HTERT RPE-1 (cell line): ENCODE measurements around the gene ZC3H7B.
"Not testable (repeated sequence)": the region's sequence is repeated elsewhere in the genome, so short reads cannot be mapped to it uniquely, and the experiment has no call there.

ENCODE experiments used
- in situ Hi-C: fragments of 300-500 bp; cut with MboI; formaldehyde crosslinking; loops from 4 replicates; pipeline ENCODE4 v1.14.3; 2020; ENCODE audit warnings: low sequenced_read_pairs

ZC3H7B gene

DNA sequence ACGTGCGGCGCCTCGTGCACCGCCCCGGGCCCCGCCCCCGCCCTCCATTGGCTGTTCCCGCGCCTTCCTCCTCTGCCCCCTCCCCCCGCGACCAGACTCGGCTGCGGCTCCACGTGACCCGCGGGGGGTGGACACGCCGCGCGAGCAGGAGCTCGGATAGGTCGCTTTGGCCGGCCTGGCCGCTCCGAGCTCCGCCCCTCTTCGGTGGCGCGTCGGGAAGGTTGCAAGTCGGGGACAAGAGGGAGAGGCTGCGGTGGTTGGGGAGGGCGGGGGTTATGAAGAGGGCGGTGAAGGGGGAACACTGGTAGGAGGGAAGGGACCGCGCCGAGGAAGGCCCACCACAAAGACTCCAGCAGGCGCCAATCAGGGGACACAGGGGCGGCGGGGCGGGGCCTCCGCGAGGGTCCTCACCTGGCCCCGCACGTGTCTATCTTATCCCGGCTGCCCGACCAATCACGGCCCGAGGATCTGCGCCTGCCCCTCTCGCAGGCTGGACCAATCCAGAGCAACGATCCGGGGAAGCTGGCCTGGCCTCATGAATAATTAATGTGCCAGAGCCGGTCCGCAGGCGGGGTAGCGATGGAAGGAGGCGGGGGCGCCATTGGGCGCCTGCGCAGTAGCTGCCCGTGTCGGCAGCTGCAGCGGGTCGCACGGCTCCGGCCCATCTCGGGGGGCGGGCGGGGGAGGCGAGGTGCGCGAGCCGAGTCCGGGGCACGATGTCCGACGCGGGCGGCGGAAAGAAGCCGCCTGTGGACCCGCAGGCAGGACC, 80.2 kb downstream of the ZC3H7B start, which contains the start of gene TEF:
Gene TEF, plus strand, starts transcription at position 614 of the 769 bp plus-strand sequence. Its CDS starts 103 bp downstream, at position 717.
- in situ Hi-C loops, result no loop called here

DNA sequence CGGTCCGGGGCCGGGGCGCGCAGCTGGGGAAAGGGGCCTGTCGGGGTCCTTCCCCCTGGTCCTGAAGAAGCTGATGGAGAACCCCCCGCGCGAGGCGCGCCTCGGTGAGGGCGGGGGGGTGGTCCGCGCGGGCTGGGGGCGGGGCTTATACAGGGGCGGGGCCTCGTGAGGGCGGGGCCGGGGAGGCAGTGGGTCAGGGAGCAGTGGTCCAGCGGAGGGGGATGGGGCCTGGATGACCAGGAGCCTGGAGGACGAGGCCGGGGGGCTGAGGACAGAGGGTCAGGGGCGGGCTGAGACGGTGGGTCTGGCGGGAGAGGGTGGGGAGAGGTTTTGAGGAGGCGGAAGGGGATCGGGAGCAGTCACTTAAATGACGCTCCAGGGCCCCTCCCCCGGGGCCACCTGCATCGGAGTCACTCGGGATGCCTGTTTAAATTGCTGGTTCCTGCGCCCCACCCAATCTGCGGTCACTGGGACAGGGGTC, 80.8 kb downstream of the ZC3H7B start:
- in situ Hi-C loops, result no loop called here

DNA sequence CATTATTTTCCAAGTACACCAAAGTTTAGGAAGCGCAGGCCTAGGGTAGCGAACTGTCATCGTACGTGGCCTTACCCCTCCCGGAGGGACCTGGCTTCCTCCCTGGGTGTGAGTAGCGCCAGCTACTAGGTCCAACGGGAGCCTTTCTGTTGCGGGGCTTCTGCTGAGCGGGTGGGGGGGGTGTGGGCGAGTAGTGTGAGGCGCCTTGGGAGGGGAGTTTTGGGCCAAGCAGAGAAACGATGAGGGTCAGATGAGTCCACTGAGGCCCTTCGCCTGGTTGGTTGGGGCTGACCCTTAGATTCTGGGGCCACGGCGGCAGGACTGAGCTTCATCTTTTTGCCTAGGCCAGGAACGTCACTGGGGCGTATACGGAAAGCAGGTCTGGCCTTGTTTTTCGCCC, 81.3 kb downstream of the ZC3H7B start:
- in situ Hi-C loops, result no loop called here

DNA sequence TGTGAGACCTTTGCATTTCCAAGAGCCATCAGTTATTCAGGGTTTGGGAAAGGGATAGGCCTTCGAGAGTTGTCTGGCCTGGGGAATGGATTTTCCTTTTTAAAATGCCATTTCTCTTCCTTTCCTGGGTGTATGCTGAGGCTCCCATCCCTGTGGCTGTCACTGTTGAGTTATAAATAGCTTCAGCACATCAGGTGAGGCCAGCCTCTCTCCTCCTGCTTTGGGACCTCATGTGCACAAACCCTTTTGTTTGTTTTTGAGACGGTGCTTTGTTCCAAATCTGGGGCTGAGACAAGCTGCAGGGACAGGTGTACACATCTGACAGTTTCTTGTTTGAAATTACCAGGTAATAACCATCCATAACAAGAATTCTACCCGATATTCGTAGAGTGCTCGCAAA, 81.8 kb downstream of the ZC3H7B start:
- in situ Hi-C loops, result no loop called here

DNA sequence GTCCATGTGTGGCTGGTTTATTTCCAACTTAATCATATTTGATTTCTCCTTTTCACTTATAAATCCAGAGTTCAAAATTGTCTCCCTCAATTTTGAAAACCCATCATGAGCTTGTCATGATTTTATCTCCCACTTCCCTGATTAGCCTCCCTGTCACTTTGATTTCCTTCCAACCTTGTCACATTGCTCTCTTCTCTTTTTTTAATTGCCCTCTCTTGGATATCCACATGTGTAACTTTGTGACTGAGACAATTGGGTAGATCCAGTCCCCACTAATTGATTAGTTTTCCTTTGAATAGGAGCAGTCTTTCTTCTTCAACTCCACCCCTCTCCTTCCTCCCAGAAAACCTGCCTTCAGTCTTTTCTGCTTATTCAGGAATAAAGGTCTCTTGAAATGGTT, 82.8 kb downstream of the ZC3H7B start:
- in situ Hi-C loops, result no loop called here

DNA sequence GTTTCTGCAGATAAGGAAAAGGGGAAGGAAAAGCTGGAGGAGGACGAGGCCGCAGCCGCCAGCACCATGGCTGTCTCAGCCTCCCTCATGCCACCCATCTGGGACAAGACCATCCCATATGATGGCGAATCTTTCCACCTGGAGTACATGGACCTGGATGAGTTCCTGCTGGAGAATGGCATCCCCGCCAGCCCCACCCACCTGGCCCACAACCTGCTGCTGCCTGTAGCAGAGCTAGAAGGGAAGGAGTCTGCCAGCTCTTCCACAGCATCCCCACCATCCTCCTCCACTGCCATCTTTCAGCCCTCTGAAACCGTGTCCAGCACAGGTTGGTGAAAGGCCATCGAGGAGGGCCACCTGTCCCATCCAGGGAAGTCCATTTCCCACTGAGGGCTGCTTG, 86.0 kb downstream of the ZC3H7B start:
- in situ Hi-C loops, result no loop called here

DNA sequence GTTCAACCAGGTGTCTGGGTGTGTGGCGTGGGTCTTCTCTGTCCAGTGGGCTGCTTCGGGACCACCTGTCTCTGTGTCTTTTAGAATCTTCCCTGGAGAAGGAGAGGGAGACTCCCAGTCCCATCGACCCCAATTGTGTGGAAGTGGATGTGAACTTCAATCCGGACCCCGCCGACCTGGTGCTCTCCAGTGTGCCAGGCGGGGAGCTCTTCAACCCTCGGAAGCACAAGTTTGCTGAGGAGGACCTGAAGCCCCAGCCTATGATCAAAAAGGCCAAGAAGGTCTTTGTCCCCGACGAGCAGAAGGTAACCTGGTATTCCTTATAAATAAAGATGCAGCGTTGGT, 92.7 kb downstream of the ZC3H7B start:
- in situ Hi-C loops, result no loop called here

DNA sequence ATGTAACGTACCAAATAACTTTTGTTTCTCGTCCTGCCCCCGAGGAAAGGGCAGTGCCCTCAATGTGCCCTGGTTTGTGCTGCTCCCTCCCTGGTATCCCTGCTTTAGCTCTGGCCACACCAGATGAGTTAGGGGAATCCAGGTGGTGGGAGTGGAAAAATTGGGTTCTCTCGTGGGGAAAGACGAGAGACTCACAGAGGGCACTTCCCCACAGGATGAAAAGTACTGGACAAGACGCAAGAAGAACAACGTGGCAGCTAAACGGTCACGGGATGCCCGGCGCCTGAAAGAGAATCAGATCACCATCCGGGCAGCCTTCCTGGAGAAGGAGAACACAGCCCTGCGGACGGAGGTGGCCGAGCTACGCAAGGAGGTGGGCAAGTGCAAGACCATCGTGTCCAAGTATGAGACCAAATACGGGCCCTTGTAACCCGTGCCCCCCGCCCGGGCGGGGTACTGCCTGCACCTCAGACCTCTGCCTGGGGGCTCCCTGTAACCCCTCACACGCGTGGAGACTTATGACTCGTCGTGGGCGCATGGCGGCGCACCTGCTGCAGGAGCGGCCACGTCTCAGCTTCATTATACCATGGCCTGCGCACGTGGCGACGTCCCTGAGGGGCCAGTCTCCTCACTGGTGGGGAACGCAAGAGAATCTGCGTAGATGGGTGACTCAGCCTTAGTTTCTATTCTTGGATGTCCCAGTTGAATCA, 94.4 kb downstream of the ZC3H7B start:
- in situ Hi-C loops, result no loop called here

DNA sequence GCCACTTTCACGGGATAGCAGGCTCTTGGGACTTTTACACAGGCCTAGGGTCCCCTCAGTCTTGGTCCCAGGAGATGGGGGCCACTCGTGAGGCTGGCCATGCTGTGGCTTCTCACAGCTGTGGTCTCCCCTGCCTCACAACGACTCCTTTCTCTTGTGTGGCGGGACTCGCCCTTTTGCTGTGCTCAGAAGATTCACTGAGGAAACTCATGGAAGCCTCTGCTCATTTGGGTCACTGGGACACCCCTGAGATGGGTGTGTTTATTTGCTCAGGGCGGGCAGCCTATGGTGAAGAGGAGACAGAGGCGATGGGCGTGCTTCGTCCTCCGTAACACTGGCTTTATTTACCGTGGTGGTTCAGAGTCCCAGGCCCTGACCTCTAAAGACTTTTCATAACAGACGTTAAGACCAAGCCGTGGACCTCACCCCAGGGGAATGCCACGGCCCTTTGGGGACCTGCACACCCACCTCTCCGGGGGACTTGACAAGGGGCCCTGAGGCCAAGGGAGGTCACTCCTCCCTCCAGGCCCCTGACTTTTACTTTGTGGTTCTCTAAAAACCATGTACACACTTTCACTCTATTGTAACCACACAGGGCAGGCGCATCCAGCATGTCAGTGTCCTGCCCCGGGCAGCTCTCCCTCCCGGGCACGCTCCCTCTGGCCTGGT, 96.0 kb downstream of the ZC3H7B start:
- in situ Hi-C loops, result no loop called here

DNA sequence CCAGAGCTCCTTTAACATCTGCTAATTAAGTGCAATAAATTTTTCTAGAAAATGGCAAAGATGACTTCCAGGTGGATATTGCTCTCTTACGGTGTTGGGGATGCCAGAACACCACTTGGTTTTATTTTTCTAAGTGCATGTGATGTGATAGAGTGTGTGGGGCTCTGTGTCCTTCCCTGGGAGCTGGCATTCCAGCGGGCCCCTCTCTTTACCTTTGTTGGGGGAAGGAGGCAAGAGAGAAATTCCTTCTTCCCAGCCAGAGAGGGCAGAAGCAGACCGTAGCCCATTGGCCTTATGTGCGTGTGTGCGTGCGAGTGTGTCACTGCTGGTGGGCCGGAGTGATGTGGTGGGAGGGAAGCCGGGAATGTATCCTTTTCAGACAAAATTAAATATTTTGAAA, 97.6 kb downstream of the ZC3H7B start:
- in situ Hi-C loops, result no loop called here

DNA sequence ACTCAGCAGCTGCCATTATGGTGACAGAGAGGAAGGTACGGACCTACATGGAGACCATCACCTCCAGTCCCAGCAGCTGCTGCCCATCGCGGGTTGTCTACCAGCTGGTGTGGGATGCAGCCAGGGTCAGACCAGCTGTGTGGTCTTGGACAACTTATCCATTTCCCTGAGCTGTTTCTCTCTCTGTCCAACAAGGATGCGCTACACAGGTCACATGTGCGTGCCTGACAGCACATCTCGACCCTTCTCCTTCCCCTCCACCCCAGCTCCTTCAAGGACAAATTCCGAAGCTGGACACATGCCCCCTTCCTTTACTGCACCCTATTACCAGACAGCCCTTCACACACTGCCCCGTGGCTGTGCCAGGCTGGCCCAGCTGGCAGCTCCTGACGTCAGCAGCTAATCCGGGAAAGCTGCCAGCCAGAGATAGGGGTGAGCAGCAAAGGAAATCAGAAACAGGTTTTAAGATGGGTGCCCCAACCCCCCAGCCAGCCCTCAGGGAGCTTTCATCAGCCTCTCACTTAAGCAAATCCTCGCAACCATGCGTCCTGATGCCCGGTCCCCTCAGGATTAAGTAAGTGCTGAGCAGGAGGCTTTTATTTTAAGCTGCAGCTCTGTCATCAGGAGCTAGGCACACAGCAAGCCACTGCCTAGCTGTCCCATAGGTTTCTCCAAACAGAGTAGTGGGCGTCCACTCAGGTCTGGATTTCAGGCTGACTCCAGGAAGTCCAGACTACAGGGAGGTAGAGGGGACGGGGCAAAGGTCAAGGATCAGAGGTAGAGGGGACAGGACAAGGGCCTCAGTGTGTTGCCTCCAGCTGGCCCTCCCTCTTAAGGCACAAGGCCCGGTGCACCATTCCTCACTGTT, 100.7 kb downstream of the ZC3H7B start:
- in situ Hi-C loops, result no loop called here

DNA sequence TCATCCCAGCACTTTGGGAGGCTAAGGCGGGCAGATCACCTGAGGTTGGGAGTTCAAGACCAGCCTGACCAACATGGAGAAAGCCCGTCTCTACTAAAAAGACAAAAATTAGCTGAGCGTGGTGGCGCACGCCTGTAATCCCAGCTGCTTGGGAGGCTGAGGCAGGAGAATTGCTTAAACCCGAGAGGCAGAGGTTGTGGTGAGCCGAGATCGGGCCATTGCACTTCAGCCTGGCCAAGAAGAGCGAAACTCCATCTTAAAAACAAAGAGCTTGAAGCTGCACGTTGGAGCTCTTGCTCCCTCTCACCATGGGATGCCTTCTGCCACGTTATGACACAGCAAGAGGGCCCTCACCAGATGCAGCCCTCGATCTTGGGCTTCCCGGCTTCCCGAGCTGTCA, 101.5 kb downstream of the ZC3H7B start:
- in situ Hi-C loops, result not testable (repeated sequence)

DNA sequence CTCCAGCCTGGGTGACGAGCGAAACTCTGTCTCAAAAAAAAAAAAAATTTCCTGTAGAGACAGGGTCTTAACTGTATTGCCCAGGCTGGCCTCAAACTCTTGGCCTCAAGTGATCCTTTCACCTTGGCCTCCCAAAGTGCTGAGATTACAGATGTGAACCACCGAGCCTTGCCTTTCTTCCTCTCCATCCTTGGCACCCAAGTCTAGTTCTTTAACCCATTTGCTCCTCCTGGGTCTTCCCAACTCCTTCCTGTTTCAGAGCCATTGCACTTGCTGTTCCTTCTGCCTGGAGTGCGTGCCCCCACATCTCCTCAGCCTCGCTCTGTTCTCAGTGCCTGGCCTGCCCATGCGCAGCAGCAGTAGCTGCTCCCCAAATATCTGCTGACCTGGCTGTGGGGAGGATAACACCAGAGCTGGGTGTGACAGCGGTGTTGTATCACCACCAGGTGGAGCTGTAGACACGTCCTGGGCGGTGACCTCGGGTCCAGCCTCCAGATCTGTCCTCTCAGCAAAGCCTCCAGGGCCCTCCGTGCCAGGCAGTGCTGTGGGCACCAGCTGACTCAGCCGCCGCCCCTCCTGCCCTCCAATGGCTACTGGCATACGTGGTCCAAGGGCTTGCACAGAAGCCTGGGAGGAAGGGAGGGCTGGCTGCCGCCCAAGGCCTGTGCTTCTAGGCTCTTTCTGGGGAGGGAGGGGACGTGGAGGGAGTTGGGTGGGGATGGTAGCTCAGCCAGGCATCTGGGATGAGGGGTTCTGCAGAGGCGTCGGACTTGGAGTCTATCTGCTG, 102.4 kb downstream of the ZC3H7B start:
- in situ Hi-C loops, result no loop called here

DNA sequence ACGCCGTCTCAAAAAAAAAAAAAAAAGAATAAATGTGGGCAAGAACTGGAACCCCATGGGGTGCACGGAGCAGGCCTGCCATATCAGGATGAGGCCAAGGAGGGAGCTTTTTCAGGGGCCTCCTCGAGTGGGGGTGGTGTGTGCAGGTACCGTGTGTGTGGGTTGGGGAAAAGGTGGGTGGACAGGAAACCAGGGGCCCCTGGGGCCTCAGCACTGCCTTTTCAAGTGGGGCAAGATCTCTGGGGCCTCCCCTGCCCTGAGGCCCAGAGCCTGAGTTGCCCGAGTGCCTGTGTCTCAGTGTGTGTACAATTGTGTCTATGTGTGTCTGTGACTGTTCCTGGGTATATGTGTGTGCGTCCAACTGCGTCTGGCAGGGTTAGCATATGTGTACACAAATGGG, 104.3 kb downstream of the ZC3H7B start:
- in situ Hi-C loops, result no loop called here

DNA sequence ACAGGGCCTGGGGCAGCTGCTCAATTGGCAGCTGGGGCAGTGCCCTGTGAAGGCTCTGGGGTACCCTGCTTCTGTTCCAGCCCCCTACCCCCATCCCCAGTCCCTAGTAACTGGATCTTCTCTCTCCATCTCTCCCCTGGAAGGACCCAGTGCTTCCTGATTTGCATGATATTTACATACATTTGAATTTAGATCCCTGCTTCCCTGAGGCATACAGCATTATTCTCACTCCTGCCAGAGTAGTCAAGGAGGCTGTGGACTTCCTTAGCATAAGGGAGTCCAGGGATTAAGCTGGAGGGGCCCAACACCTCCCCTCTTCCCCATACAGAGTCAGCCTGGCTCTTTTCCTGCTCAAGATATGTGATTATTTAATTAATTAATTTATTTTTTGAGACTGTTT, 105.1 kb downstream of the ZC3H7B start:
- in situ Hi-C loops, result no loop called here

DNA sequence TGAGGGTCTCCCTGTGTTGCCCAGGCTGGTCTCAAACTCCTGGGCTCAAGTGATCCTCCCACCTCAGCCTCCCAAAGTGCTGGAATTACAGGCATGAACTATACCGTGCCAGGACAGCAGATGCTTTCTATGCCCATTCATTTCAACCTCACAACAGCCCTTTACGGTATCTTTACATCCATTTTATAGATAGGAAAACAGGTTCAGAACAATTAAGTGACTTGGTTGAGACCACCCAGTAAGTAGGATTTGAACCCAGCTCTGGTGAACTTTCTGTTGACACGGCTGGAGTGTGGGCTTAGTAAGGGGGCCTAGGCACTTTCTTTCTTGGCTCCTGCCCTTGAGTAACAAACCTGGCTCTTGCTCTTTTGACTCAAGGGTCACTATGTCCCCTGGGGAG, 106.1 kb downstream of the ZC3H7B start:
- in situ Hi-C loops, result no loop called here

DNA sequence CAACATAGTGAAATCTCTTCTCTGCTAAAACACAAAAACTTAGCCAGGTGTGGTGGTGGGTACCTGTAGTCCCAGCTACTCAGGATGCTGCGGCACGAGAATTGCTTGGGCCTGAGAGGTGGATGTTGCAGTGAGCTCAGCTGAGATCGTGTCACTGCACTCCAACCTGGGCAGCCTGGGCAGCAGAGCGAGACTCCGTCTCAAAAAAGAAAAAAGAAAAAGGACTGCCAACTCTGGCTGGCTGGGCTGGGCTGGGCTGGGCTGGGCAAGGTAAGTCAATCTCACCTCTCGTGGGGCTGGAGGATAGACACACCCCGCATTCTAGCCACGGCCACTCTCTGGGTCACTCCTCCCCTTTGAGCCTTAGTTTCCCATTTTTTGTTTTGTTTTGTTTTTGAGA, 107.3 kb downstream of the ZC3H7B start:
- in situ Hi-C loops, result no loop called here
